HG03175 (cell line): Measurements from ENCODE around the gene TMEM128.
"Not testable (repeated sequence)": the region's sequence is repeated elsewhere in the genome, so short reads cannot be mapped to it uniquely, and the experiment has no call there.

Source experiments
- ATAC-seq: cut with Tn5 transposase; IDR thresholded peaks from one replicate; pipeline ENCODE4 v1.9.1; 2021; ENCODE audit warnings: mild to moderate bottlenecking, moderate library complexity; ENCODE audit not compliant: unreplicated experiment

The TMEM128 gene

DNA sequence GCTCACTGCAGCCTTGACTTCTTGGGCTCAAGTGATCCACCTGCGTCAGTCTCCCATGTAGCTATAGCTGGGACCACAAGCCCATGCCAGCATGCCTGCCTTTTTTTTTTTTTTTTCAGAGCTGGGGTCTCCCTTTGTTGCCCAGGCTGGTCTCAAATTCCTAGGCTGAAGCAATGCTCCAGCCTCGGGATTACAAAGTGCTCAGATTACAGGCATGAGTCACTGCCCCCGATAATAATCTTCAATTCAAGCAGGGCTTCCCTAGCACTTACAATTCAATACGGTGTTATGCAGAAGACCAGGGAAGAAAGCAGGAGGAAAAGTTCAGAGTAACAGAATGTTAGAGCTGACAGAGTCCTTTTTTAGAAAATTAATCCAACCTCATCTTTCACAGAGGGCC, 47.4 kb downstream of the TMEM128 start:
- no peak for ATAC-seq

DNA sequence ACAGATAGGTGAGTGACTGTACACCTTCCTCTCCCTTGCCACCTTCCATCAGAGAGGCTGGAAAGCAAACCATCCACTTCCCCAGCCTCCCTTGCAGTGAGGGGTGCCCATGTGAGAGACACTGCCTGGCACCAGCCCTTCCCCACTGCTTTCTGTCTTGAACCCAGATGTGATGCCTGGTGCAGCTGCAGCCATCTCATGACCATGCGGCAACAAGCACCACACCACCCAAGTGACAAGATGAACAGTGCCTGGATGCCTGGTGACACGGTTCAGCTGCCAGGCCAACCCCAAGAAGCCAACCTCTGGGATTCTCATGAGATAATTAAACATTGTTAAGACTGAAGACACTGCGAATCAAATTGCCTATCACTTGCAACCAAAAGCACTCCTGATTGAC, 52.7 kb downstream of the TMEM128 start:
- no peak for ATAC-seq

DNA sequence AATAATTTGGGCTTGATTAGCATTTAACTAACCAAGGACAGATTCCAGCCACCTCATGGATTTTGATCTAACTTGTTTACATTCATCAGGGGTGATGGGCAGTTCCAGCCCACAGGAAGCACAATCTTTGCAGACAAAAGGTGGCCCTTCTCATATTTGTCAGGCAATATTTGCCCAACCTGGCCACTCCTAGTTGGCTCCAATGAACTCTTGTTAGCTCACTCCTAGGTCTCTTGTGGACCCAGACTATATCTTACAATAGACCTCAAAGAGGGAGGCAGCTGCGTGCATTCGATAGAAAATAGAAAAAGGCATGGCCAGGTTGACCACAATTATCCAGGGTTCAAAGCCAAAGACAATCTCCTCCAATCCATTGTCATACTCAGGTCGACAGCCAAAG, 59.5 kb downstream of the TMEM128 start:
- ATAC-seq = not testable (repeated sequence)
